Raji (cell line): Measurements from ENCODE around the gene TBPL1.
A peak's percentile ranks its signal among the peaks of the same experiment; 100 is the strongest.

Experiments used
- POLR2A ChIP-seq: IDR thresholded peaks from 2 replicates; pipeline ENCODE4 v1.6.1; 2011; ENCODE audit warnings: low read depth, low read length, control low read depth; ENCODE audit not compliant: insufficient read depth

TBPL1 gene

GRCh38 chr6:133952815-133953633 lies at the start of gene TBPL1:
Gene TBPL1, plus strand, starts transcription at chr6:133953224. Its CDS starts 26,902 bp downstream, at chr6:133980126.
- TF ChIP-seq POLR2A, result peak; percentile 92

GRCh38 chr6:133903855-133904254 lies 49.2 kb upstream of the TBPL1 start:
- TF ChIP-seq POLR2A, result no peak

GRCh38 chr6:133906050-133906449 lies 47.0 kb upstream of the TBPL1 start:
- TF ChIP-seq POLR2A, result no peak

- no peak for TF ChIP-seq POLR2A
Measured at GRCh38 chr6:133916650-133917151, 36.3 kb upstream of the TBPL1 start.

- no peak for TF ChIP-seq POLR2A
Measured at GRCh38 chr6:133917781-133918180, 35.2 kb upstream of the TBPL1 start.

- TF ChIP-seq POLR2A, result no peak
Measured at GRCh38 chr6:133918208-133918930, 34.7 kb upstream of the TBPL1 start.

- no peak for TF ChIP-seq POLR2A
Measured at GRCh38 chr6:133919362-133919761, 33.7 kb upstream of the TBPL1 start.

- no peak for TF ChIP-seq POLR2A
Measured at GRCh38 chr6:133921249-133921859, 31.7 kb upstream of the TBPL1 start.

- TF ChIP-seq POLR2A, result no peak
Measured at GRCh38 chr6:133923938-133924593, 29.0 kb upstream of the TBPL1 start.

GRCh38 chr6:133937909-133938308 lies 15.1 kb upstream of the TBPL1 start:
- TF ChIP-seq POLR2A, result no peak

GRCh38 chr6:133938533-133938932 lies 14.5 kb upstream of the TBPL1 start:
- TF ChIP-seq POLR2A, result no peak

GRCh38 chr6:133939778-133940667 lies 13.0 kb upstream of the TBPL1 start:
- TF ChIP-seq POLR2A, result no peak

- no peak for TF ChIP-seq POLR2A
Measured at GRCh38 chr6:133945158-133945557, 7.9 kb upstream of the TBPL1 start.

- no peak for TF ChIP-seq POLR2A
Measured at GRCh38 chr6:133947302-133947900, 5.6 kb upstream of the TBPL1 start.
